ENCODE data around the gene SFT2D2.
"Not testable (repeated sequence)": the region's sequence is repeated elsewhere in the genome, so short reads cannot be mapped to it uniquely, and the experiment has no call there.

Gene SFT2D2

GRCh38 chr1:168206111-168206510, 19.7 kb upstream of the SFT2D2 start:
- H3K4me3 ChIP-seq (ENCODE audit: low read depth, low read length), result no peak overlapping the region
- in situ Hi-C loops (cut with HindIII; ENCODE audit: low pct_ligation_motif_present, low sequenced_read_pairs), result no loop called here
- no peak for DNase-seq
- TF ChIP-seq CTCF (IDR thresholded peaks at IDR 0.05; ENCODE audit: low read depth, low read length, missing control alignments), result no peak
- no peak overlapping the region for H3K27ac ChIP-seq
- H3K36me3 ChIP-seq (replicated peaks), result no peaks in the 10 kb centered on the region
- H3K27me3 ChIP-seq (replicated peaks), result no peaks in the 10 kb centered on the region

GRCh38 chr1:168207673-168208072, 18.1 kb upstream of the SFT2D2 start:
- H3K27me3 ChIP-seq (replicated peaks); H3K36me3 ChIP-seq (replicated peaks); H3K4me3 ChIP-seq (ENCODE audit: low read depth, low read length); DNase-seq; H3K27ac ChIP-seq; in situ Hi-C loops (cut with HindIII; ENCODE audit: low pct_ligation_motif_present, low sequenced_read_pairs): not testable (repeated sequence)

- no peak overlapping the region for H3K27ac ChIP-seq
- no peaks in the 10 kb centered on the region for H3K27me3 ChIP-seq (replicated peaks)
- in situ Hi-C loops (cut with HindIII; ENCODE audit: low pct_ligation_motif_present, low sequenced_read_pairs), result no loop called here
- no peak overlapping the region for H3K4me3 ChIP-seq (ENCODE audit: low read depth, low read length)
- TF ChIP-seq CTCF (IDR thresholded peaks at IDR 0.05; ENCODE audit: low read depth, low read length, missing control alignments), result no peak
- H3K36me3 ChIP-seq (replicated peaks), result no peaks in the 10 kb centered on the region
- DNase-seq, result no peak
Observed at GRCh38 chr1:168210312-168210711, 15.5 kb upstream of the SFT2D2 start.

- in situ Hi-C loops (cut with HindIII; ENCODE audit: low pct_ligation_motif_present, low sequenced_read_pairs), result no loop called here
- no peak overlapping the region for H3K27ac ChIP-seq
- no peaks in the 10 kb centered on the region for H3K27me3 ChIP-seq (replicated peaks)
- no peaks in the 10 kb centered on the region for H3K36me3 ChIP-seq (replicated peaks)
- TF ChIP-seq CTCF (IDR thresholded peaks at IDR 0.05; ENCODE audit: low read depth, low read length, missing control alignments), result no peak
- no peak for DNase-seq
- H3K4me3 ChIP-seq (ENCODE audit: low read depth, low read length), result no peak overlapping the region
Observed at GRCh38 chr1:168213349-168213748, 12.5 kb upstream of the SFT2D2 start.

GRCh38 chr1:168216171-168216570, 9.6 kb upstream of the SFT2D2 start:
- H3K4me3 ChIP-seq (ENCODE audit: low read depth, low read length), result no peak overlapping the region
- no peaks in the 10 kb centered on the region for H3K36me3 ChIP-seq (replicated peaks)
- in situ Hi-C loops (cut with HindIII; ENCODE audit: low pct_ligation_motif_present, low sequenced_read_pairs), result no loop called here
- no peak for DNase-seq
- no peak overlapping the region for H3K27ac ChIP-seq
- H3K27me3 ChIP-seq (replicated peaks), result no peaks in the 10 kb centered on the region
- no peak for TF ChIP-seq CTCF (IDR thresholded peaks at IDR 0.05; ENCODE audit: low read depth, low read length, missing control alignments)

GRCh38 chr1:168217664-168218063, 8.1 kb upstream of the SFT2D2 start:
- H3K4me3 ChIP-seq (ENCODE audit: low read depth, low read length), result no peak overlapping the region
- no peaks in the 10 kb centered on the region for H3K27me3 ChIP-seq (replicated peaks)
- H3K36me3 ChIP-seq (replicated peaks), result no peaks in the 10 kb centered on the region
- in situ Hi-C loops (cut with HindIII; ENCODE audit: low pct_ligation_motif_present, low sequenced_read_pairs), result no loop called here
- TF ChIP-seq CTCF (IDR thresholded peaks at IDR 0.05; ENCODE audit: low read depth, low read length, missing control alignments), result no peak
- H3K27ac ChIP-seq, result no peak overlapping the region
- no peak for DNase-seq

Data from brain microvascular endothelial cell (primary cell).